NCI-H2196 treated with DMSO at 0.1 percent for 48 hours (cell line): ENCODE data around the gene THAP4.
A peak's percentile ranks its signal among the peaks of the same experiment; 100 is the strongest.

Source experiments
- DNase-seq: peaks from one replicate; lab custom pipeline; 2025; ENCODE audit not compliant: unreplicated experiment; lab: John Stamatoyannopoulos, UW

THAP4 gene

GRCh38 chr2:241637018-241637794 lies at the start of gene THAP4, which contains the start of gene ATG4B:
TSS of gene THAP4 (minus strand) at chr2:241637158. CDS start at chr2:241637017, 141 bp downstream.
TSS of gene ATG4B (plus strand) at chr2:241637693. CDS start at chr2:241637715, 22 bp downstream.
- DNase-seq: peak; percentile 74

GRCh38 chr2:241686324-241686649 lies 49.3 kb upstream of the THAP4 start:
- DNase-seq: no peak

GRCh38 chr2:241680827-241681599 lies 44.1 kb upstream of the THAP4 start:
- DNase-seq: no peak

- no peak for DNase-seq
Observed at GRCh38 chr2:241680044-241680443, 43.1 kb upstream of the THAP4 start.

GRCh38 chr2:241678784-241679540 lies 42.0 kb upstream of the THAP4 start:
- no peak for DNase-seq

GRCh38 chr2:241678307-241678706 lies 41.3 kb upstream of the THAP4 start:
- DNase-seq: no peak

- DNase-seq: no peak
Observed at GRCh38 chr2:241677392-241677791, 40.4 kb upstream of the THAP4 start.

- no peak for DNase-seq
Observed at GRCh38 chr2:241676665-241677064, 39.7 kb upstream of the THAP4 start.

- DNase-seq: no peak
Observed at GRCh38 chr2:241675885-241676284, 38.9 kb upstream of the THAP4 start.

- DNase-seq: no peak
Observed at GRCh38 chr2:241673797-241674725, 37.1 kb upstream of the THAP4 start.

GRCh38 chr2:241673189-241673663 lies 36.3 kb upstream of the THAP4 start:
- no peak for DNase-seq

- no peak for DNase-seq
Observed at GRCh38 chr2:241672243-241673188, 35.6 kb upstream of the THAP4 start.

GRCh38 chr2:241671457-241672240 lies 34.7 kb upstream of the THAP4 start:
- DNase-seq: no peak

- no peak for DNase-seq
Observed at GRCh38 chr2:241670333-241671110, 33.6 kb upstream of the THAP4 start.

- DNase-seq: no peak
Observed at GRCh38 chr2:241668839-241669238, 31.9 kb upstream of the THAP4 start.

GRCh38 chr2:241668354-241668753 lies 31.4 kb upstream of the THAP4 start:
- DNase-seq: no peak

- DNase-seq: no peak
Observed at GRCh38 chr2:241666627-241667400, 29.9 kb upstream of the THAP4 start.
